ENCODE results near the gene SST. TPM values are rescaled to one million over a fixed set of nuclear protein-coding genes. Genes with fewer than 3 reads are reported as not detected.
"Not testable (repeated sequence)": the region's sequence is repeated elsewhere in the genome, so short reads cannot be mapped to it uniquely, and the experiment has no call there.

The SST gene
- total RNA-seq, 2 donors from 2014 or later, result 482 to 738 TPM

- no peak for ATAC-seq
- no peak overlapping the region for H3K27ac ChIP-seq
- intact Hi-C loops (cut with DNase I), result no loop called here
- H3K36me3 ChIP-seq (replicated peaks in 1 of 2; ENCODE audit: insufficient read depth in 1 of 2, low read depth in 2 of 2), result no peaks in the 10 kb centered on the region
- H3K4me3 ChIP-seq, result no peak overlapping the region
- H3K4me1 ChIP-seq, result no peaks in the 10 kb centered on the region
- TF ChIP-seq CTCF (IDR thresholded peaks at IDR 0.05), result no peak
- no peak for TF ChIP-seq POLR2A (IDR thresholded peaks at IDR 0.05)
- no peak for DNase-seq
- 73 to 91% methylated on average over 5 of the region's 5 CpGs for WGBS, 2 donors
- H3K27me3 ChIP-seq, result no peaks in the 10 kb centered on the region
- no peaks in the 10 kb centered on the region for H3K9me3 ChIP-seq
These were observed 16.6 kb upstream of the SST start for GRCh38 chr3:187686621-187687273.

GRCh38 chr3:187685948-187686347 is 15.8 kb upstream of the SST start:
- H3K4me1 ChIP-seq, result no peaks in the 10 kb centered on the region
- DNase-seq (no peak), ATAC-seq (no peak)
- WGBS, 2 donors, result 82 to 85% methylated on average over 7 of the region's 7 CpGs
- no peaks in the 10 kb centered on the region for H3K27me3 ChIP-seq
- H3K4me3 ChIP-seq, result no peak overlapping the region
- intact Hi-C loops (cut with DNase I), result no loop called here
- no peaks in the 10 kb centered on the region for H3K9me3 ChIP-seq
- TF ChIP-seq POLR2A (IDR thresholded peaks at IDR 0.05) (no peak), CTCF (IDR thresholded peaks at IDR 0.05) (no peak)
- no peak overlapping the region for H3K27ac ChIP-seq
- H3K36me3 ChIP-seq (replicated peaks in 1 of 2; ENCODE audit: insufficient read depth in 1 of 2, low read depth in 2 of 2), result no peaks in the 10 kb centered on the region

- ATAC-seq, result no peak
- intact Hi-C loops (cut with DNase I), result loop anchor here (5.0 kb wide), 2 partner anchors 368 to 468 kb away; no protein-coding TSS in a partner anchor
- H3K9me3 ChIP-seq, result no peaks in the 10 kb centered on the region
- H3K27ac ChIP-seq, result no peak overlapping the region
- DNase-seq, result no peak
- no peaks in the 10 kb centered on the region for H3K36me3 ChIP-seq (replicated peaks in 1 of 2; ENCODE audit: insufficient read depth in 1 of 2, low read depth in 2 of 2)
- no peaks in the 10 kb centered on the region for H3K27me3 ChIP-seq
- TF ChIP-seq POLR2A (IDR thresholded peaks at IDR 0.05), result no peak
- TF ChIP-seq CTCF (IDR thresholded peaks at IDR 0.05), result no peak
- no peak overlapping the region for H3K4me3 ChIP-seq
- no peaks in the 10 kb centered on the region for H3K4me1 ChIP-seq
- WGBS, 2 donors, result 47 to 63% methylated on average over 2 of the region's 2 CpGs
These were observed 14.7 kb upstream of the SST start for GRCh38 chr3:187684880-187685279.

GRCh38 chr3:187684444-187684843 is 14.2 kb upstream of the SST start:
- Histone ChIP-seq H3K36me3 (replicated peaks in 1 of 2; ENCODE audit: insufficient read depth in 1 of 2, low read depth in 2 of 2) (no peaks in the 10 kb centered on the region), H3K9me3 (no peaks in the 10 kb centered on the region), H3K4me1 (peaks cover 2% of the 10 kb centered on the region), H3K27ac (no peak overlapping the region), H3K27me3 (no peaks in the 10 kb centered on the region), H3K4me3 (no peak overlapping the region)
- WGBS, 2 donors, result 76 to 81% methylated on average over 1 of the region's 1 CpG
- DNase-seq (no peak), ATAC-seq (no peak)
- no peak for TF ChIP-seq POLR2A (IDR thresholded peaks at IDR 0.05)
- no peak for TF ChIP-seq CTCF (IDR thresholded peaks at IDR 0.05)
- intact Hi-C loops (cut with DNase I), result loop anchor here (5.0 kb wide), 2 partner anchors 367 to 467 kb away; no protein-coding TSS in a partner anchor

- WGBS, 2 donors, result 55 to 64% methylated on average over 10 to 11 of the region's 11 CpGs
- H3K27me3 ChIP-seq; H3K27ac ChIP-seq; H3K36me3 ChIP-seq (replicated peaks in 1 of 2; ENCODE audit: insufficient read depth in 1 of 2, low read depth in 2 of 2); ATAC-seq; H3K9me3 ChIP-seq; DNase-seq; H3K4me1 ChIP-seq; H3K4me3 ChIP-seq: not testable (repeated sequence)
- intact Hi-C loops (cut with DNase I), result loop anchor here (5.0 kb wide), 2 partner anchors 364 to 464 kb away; no protein-coding TSS in a partner anchor
These were observed 11.6 kb upstream of the SST start for GRCh38 chr3:187681756-187682155.
